Activated CD4-positive, alpha-beta T cell treated with anti-CD3 and anti-CD28 coated beads for 48 hours (primary cell): ENCODE measurements around the gene ZIM2.

Source experiments
- DNase-seq: peaks from one replicate; pipeline ENCODE4 v3.0.0-alpha.2; 2020

The ZIM2 gene

GRCh38 chr19:56838909-56839651, 1.4 kb downstream of the ZIM2 start:
- peak; percentile 29 for DNase-seq

- DNase-seq: no peak
These were observed 2.3 kb downstream of the ZIM2 start for GRCh38 chr19:56838024-56838908.

- DNase-seq: no peak
These were observed 3.0 kb downstream of the ZIM2 start for GRCh38 chr19:56837492-56838023.

GRCh38 chr19:56837004-56837403, 3.5 kb downstream of the ZIM2 start:
- no peak for DNase-seq

- DNase-seq: no peak
These were observed 4.5 kb downstream of the ZIM2 start for GRCh38 chr19:56836059-56836458.

- DNase-seq: no peak
These were observed 5.1 kb downstream of the ZIM2 start for GRCh38 chr19:56835401-56835800.

- no peak for DNase-seq
These were observed 5.8 kb downstream of the ZIM2 start for GRCh38 chr19:56834564-56835375.

GRCh38 chr19:56832352-56832928, 8.1 kb downstream of the ZIM2 start:
- no peak for DNase-seq

GRCh38 chr19:56831255-56831654, 9.3 kb downstream of the ZIM2 start:
- no peak for DNase-seq

GRCh38 chr19:56829596-56829995, 10.9 kb downstream of the ZIM2 start:
- DNase-seq: no peak

- DNase-seq: no peak
These were observed 12.8 kb downstream of the ZIM2 start for GRCh38 chr19:56827708-56828107.

- DNase-seq: no peak
These were observed 16.6 kb downstream of the ZIM2 start for GRCh38 chr19:56823956-56824355.

- no peak for DNase-seq
These were observed 17.1 kb downstream of the ZIM2 start for GRCh38 chr19:56823417-56823816.

GRCh38 chr19:56822755-56823154, 17.8 kb downstream of the ZIM2 start:
- DNase-seq: no peak

GRCh38 chr19:56821675-56822074, 18.9 kb downstream of the ZIM2 start:
- DNase-seq: no peak

GRCh38 chr19:56821209-56821608, 19.3 kb downstream of the ZIM2 start:
- DNase-seq: no peak

GRCh38 chr19:56819166-56819565, 21.4 kb downstream of the ZIM2 start:
- no peak for DNase-seq

GRCh38 chr19:56814656-56815055, 25.9 kb downstream of the ZIM2 start:
- no peak for DNase-seq

- no peak for DNase-seq
These were observed 27.0 kb downstream of the ZIM2 start for GRCh38 chr19:56813531-56813930.

GRCh38 chr19:56811480-56811879, 29.0 kb downstream of the ZIM2 start:
- DNase-seq: no peak

- no peak for DNase-seq
These were observed 30.3 kb downstream of the ZIM2 start for GRCh38 chr19:56810260-56810659.

GRCh38 chr19:56808717-56809392, 31.7 kb downstream of the ZIM2 start:
- DNase-seq: no peak
